ENCODE data around the gene NPEPL1.

NPEPL1 gene

GRCh38 chr20:58658760-58659159 lies 33.8 kb upstream of the NPEPL1 start:
- DNase-seq, result no peak

GRCh38 chr20:58659841-58660240 lies 32.8 kb upstream of the NPEPL1 start:
- DNase-seq, result no peak

- no peak for DNase-seq
Measured at GRCh38 chr20:58660855-58661597, 31.6 kb upstream of the NPEPL1 start.

- no peak for DNase-seq
Measured at GRCh38 chr20:58661598-58662473, 30.8 kb upstream of the NPEPL1 start.

- no peak for DNase-seq
Measured at GRCh38 chr20:58664331-58664730, 28.3 kb upstream of the NPEPL1 start.

- DNase-seq, result no peak
Measured at GRCh38 chr20:58664883-58665282, 27.7 kb upstream of the NPEPL1 start.

- no peak for DNase-seq
Measured at GRCh38 chr20:58665606-58666005, 27.0 kb upstream of the NPEPL1 start.

- no peak for DNase-seq
Measured at GRCh38 chr20:58666702-58667101, 25.9 kb upstream of the NPEPL1 start.

- DNase-seq, result no peak
Measured at GRCh38 chr20:58667975-58668374, 24.6 kb upstream of the NPEPL1 start.

GRCh38 chr20:58668901-58669286 lies 23.7 kb upstream of the NPEPL1 start:
- no peak for DNase-seq

- no peak for DNase-seq
Measured at GRCh38 chr20:58669287-58670006, 23.2 kb upstream of the NPEPL1 start.

GRCh38 chr20:58670102-58670501 lies 22.5 kb upstream of the NPEPL1 start:
- DNase-seq, result no peak

GRCh38 chr20:58670659-58671058 lies 21.9 kb upstream of the NPEPL1 start:
- DNase-seq, result no peak

- no peak for DNase-seq
Measured at GRCh38 chr20:58673119-58673518, 19.5 kb upstream of the NPEPL1 start.

- DNase-seq, result no peak
Measured at GRCh38 chr20:58675146-58675584, 17.4 kb upstream of the NPEPL1 start.

GRCh38 chr20:58675641-58676040 lies 17.0 kb upstream of the NPEPL1 start:
- no peak for DNase-seq

- DNase-seq, result no peak
Measured at GRCh38 chr20:58676161-58676560, 16.4 kb upstream of the NPEPL1 start.

- no peak for DNase-seq
Measured at GRCh38 chr20:58677079-58677604, 15.5 kb upstream of the NPEPL1 start.

- DNase-seq, result no peak
Measured at GRCh38 chr20:58677808-58678207, 14.8 kb upstream of the NPEPL1 start.

GRCh38 chr20:58678806-58679205 lies 13.8 kb upstream of the NPEPL1 start:
- no peak for DNase-seq

GRCh38 chr20:58682656-58683531 lies 9.7 kb upstream of the NPEPL1 start:
- no peak for DNase-seq

- no peak for DNase-seq
Measured at GRCh38 chr20:58684291-58684690, 8.3 kb upstream of the NPEPL1 start.

Data from NCI-H2081 treated with DMSO at 0.1 percent for 48 hours (cell line).